Measurements from ENCODE around the gene DRD4. TPM values are rescaled to one million over a fixed set of nuclear protein-coding genes. Genes with fewer than 3 reads are reported as not detected.
A peak's percentile ranks its signal among the peaks of the same experiment; 100 is the strongest.

Gene DRD4
- total RNA-seq, 4 donors from 2014 or later = not detected

DNA sequence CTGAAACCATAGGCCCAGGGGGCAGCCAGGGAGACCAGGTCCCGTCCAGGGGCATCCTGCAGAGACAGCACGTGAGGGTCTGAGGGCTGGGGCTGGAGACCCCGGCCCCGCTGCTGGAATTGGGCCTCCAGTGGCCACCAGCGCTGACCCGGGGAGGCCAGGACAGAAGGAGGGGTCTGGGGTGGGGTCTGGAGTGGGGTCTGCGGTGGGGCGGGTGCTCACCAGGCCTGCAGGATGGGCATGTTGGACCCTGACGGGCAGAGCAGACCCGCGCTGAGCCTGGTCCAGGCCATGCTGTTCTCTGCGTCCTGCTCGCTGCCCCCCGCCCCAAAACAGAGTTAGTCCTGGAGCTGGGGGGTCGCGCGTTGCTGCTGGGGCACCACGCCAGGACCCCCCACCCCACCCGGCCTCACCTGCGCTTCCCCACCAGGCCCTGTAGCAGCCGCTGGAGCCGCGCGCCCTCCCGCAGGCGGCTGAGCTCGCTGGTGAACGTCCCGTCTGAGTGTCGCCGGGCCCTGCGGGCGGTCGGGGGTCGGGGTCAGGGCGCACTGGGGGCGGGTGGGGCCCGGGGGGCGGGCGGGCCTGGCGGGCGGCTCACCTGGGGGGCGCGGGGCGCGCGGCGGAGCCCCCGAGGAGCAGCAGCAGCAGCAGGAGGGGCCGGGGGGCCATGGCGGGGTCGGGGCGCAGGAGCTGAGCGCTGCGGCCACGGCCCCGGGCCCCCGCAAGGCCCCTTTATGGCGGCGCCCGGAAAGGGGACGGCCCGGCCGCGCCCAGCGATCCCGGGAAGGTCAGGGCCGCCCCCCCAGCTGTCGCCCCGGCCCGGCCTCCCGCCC, 10.4 kb upstream of the DRD4 start, which contains the start of gene SCT:
SCT (minus strand) TSS at position 707 of the 833 bp plus-strand sequence; CDS start at position 669, 38 bp downstream.
- Histone ChIP-seq H3K4me1 (peaks cover 12 to 31% of the 10 kb centered on the region in 2 donors), H3K4me3 (no peak within 1 kb of the TSS), H3K9me3 (no peaks in the 10 kb centered on the region), H3K27ac (peak within 1 kb of the TSS; percentile 81 to 93 (median 86)), H3K27me3 (peaks cover 0 to 7% (median 4%) of the 10 kb centered on the region in 3 donors), H3K36me3 (no peaks in the 10 kb centered on the region)
- ATAC-seq = no peak
- intact Hi-C loops (cut with DNase I; ENCODE audit: low total_unique reads) (no loop called here), in situ Hi-C loops (cut with MboI; ENCODE audit: low sequenced_read_pairs in 4 of 4) (no loop called here)
- no peak for DNase-seq
- TF ChIP-seq, protein P1, sequence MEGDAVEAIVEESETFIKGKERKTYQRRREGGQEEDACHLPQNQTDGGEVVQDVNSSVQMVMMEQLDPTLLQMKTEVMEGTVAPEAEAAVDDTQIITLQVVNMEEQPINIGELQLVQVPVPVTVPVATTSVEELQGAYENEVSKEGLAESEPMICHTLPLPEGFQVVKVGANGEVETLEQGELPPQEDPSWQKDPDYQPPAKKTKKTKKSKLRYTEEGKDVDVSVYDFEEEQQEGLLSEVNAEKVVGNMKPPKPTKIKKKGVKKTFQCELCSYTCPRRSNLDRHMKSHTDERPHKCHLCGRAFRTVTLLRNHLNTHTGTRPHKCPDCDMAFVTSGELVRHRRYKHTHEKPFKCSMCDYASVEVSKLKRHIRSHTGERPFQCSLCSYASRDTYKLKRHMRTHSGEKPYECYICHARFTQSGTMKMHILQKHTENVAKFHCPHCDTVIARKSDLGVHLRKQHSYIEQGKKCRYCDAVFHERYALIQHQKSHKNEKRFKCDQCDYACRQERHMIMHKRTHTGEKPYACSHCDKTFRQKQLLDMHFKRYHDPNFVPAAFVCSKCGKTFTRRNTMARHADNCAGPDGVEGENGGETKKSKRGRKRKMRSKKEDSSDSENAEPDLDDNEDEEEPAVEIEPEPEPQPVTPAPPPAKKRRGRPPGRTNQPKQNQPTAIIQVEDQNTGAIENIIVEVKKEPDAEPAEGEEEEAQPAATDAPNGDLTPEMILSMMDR (IDR thresholded peaks at IDR 0.05 in 4 of 5, conservative IDR thresholded peaks at IDR 0.05 in 1 of 5) = no peak
- no peak for TF ChIP-seq POLR2A (IDR thresholded peaks at IDR 0.05)

DNA sequence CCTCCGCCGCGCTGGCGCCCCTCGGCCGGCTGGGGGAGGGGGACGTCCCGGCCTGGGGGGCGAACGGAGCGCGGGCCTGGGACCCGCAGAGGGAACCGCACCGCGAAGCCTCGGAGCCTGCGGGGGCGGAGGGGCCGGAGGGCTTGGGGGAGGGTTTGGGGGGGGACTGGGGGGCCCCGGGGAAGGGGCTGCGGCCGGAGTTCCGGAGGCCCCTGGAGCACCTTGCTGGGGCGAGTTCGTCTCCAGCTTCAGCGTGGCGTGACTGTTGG, 9.8 kb upstream of the DRD4 start:
- Histone ChIP-seq H3K4me1 (peaks cover 12 to 31% of the 10 kb centered on the region in 2 donors), H3K4me3 (no peak overlapping the region), H3K27me3 (peaks cover 0 to 7% (median 4%) of the 10 kb centered on the region in 3 donors), H3K9me3 (no peaks in the 10 kb centered on the region), H3K36me3 (no peaks in the 10 kb centered on the region), H3K27ac (peak overlapping the region in 1 of 4 donors; percentile 93)
- no peak for DNase-seq
- intact Hi-C loops (cut with DNase I; ENCODE audit: low total_unique reads) (no loop called here), in situ Hi-C loops (cut with MboI; ENCODE audit: low sequenced_read_pairs in 4 of 4) (no loop called here)
- TF ChIP-seq, protein P1 (IDR thresholded peaks at IDR 0.05 in 4 of 5, conservative IDR thresholded peaks at IDR 0.05 in 1 of 5) = no peak
- TF ChIP-seq POLR2A (IDR thresholded peaks at IDR 0.05) = no peak
- no peak for ATAC-seq

DNA sequence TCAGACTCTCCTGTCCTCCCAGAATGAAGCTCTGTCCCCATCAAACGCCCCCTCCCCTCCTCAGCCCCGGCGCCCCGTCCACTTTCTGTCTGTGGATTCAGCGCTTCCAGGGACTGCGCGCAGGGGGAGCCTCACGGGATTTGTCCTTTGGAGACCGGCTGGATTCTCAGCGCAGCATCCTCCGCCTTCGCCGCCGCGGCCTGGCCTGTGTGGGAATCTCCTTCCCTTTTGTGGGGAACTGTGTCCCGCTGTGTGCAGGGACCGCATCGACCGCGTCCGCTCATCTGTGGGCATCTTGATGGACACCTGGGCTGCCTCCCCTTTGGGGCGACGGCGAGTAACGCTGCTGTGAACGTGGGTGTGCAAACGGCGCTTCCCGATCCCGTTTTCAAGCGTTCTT, 9.0 kb upstream of the DRD4 start:
- ATAC-seq = no peak

DNA sequence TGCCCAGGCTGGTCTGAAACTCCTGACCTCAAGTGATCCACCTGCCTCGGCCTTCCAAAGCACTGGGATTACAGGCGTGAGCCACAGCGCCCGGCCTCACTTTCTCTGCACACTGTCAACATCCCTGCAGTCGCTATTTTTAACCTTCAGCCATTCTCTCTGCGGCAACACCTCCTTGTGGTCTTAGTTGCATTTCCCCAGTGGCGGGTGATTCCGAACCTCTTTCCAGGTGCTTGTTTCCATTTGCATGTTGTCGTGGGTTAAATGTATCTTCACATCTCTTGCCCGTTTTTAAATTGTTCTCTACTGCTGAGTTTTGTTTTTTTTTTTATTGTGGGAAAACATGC, 7.9 kb upstream of the DRD4 start:
- TF ChIP-seq, protein P1 (IDR thresholded peaks at IDR 0.05 in 4 of 5, conservative IDR thresholded peaks at IDR 0.05 in 1 of 5) = peak in 4 of 5 experiments; percentile 28 to 50 (median 38)
- no peak for TF ChIP-seq POLR2A (IDR thresholded peaks at IDR 0.05)
- intact Hi-C loops (cut with DNase I; ENCODE audit: low total_unique reads) = loop anchor here (2.0 kb wide), 1 partner anchor 52 kb away; the partner anchor contains the start of gene PHRF1
- H3K27ac ChIP-seq = peak overlapping the region; percentile 81 to 93 (median 86)
- peaks cover 18 to 43% of the 10 kb centered on the region in 2 donors for H3K4me1 ChIP-seq
- in situ Hi-C loops (cut with MboI; ENCODE audit: low sequenced_read_pairs in 4 of 4) = no loop called here
- DNase-seq (peak; percentile 70 to 90), ATAC-seq (peak; percentile 87 to 88)
- H3K27me3 ChIP-seq = peaks cover 0 to 4% (median 3%) of the 10 kb centered on the region in 3 donors
- no peaks in the 10 kb centered on the region for H3K36me3 ChIP-seq
- H3K4me3 ChIP-seq = no peak overlapping the region
- no peaks in the 10 kb centered on the region for H3K9me3 ChIP-seq

More for the DNA sequence above, 9.0 kb upstream of the DRD4 start:
- peaks cover 13 to 38% of the 10 kb centered on the region in 2 donors for H3K4me1 ChIP-seq
- TF ChIP-seq, protein P1 (IDR thresholded peaks at IDR 0.05 in 4 of 5, conservative IDR thresholded peaks at IDR 0.05 in 1 of 5) = no peak
- no peak for TF ChIP-seq POLR2A (IDR thresholded peaks at IDR 0.05)
- no peak for DNase-seq
- intact Hi-C loops (cut with DNase I; ENCODE audit: low total_unique reads) (loop anchor here (1.0 to 2.0 kb wide), 2 partner anchors 16 to 51 kb away; partner anchors contain the start of gene PHRF1), in situ Hi-C loops (cut with MboI; ENCODE audit: low sequenced_read_pairs in 4 of 4) (no loop called here)
- H3K27ac ChIP-seq = peak overlapping the region; percentile 81 to 93 (median 86)
- no peaks in the 10 kb centered on the region for H3K9me3 ChIP-seq
- no peaks in the 10 kb centered on the region for H3K36me3 ChIP-seq
- peaks cover 0 to 4% (median 3%) of the 10 kb centered on the region in 3 donors for H3K27me3 ChIP-seq
- peak overlapping the region in 1 of 4 donors; percentile 6 for H3K4me3 ChIP-seq
